Measurements from ENCODE around the gene SUPT3H.

DNA sequence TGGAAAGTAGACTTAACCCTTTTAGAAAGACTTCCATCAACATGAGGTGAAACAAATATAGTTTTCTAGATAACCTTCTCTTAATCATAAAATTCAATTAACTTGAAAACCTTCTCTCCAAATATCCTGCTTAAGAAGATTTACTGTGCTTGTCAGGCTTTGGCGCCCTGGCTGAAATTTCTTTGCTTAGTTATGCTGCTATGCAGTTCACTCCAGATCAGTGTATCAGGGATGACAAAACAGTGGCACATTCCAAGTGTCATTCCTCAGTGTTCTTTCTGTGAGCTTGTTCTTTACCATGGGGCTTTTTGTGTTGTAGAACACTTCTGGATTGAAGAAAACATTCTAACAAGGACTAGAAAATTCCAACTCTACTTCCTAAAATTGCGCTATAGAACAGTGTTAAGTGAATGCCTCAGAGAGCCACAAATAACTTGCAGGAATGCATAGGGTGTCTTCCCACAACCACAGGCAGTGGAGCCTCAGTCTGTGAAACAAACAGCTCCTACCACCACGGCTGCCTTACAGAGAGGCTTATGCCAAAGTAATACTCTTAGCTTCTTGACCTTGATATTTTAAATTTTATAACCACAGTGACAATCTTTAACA lies 546.6 kb downstream of the SUPT3H start:
- TF ChIP-seq, protein P1, sequence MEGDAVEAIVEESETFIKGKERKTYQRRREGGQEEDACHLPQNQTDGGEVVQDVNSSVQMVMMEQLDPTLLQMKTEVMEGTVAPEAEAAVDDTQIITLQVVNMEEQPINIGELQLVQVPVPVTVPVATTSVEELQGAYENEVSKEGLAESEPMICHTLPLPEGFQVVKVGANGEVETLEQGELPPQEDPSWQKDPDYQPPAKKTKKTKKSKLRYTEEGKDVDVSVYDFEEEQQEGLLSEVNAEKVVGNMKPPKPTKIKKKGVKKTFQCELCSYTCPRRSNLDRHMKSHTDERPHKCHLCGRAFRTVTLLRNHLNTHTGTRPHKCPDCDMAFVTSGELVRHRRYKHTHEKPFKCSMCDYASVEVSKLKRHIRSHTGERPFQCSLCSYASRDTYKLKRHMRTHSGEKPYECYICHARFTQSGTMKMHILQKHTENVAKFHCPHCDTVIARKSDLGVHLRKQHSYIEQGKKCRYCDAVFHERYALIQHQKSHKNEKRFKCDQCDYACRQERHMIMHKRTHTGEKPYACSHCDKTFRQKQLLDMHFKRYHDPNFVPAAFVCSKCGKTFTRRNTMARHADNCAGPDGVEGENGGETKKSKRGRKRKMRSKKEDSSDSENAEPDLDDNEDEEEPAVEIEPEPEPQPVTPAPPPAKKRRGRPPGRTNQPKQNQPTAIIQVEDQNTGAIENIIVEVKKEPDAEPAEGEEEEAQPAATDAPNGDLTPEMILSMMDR (IDR thresholded peaks at IDR 0.05) = no peak
- TF ChIP-seq EZH2 (IDR thresholded peaks at IDR 0.05; ENCODE audit: borderline replicate concordance, insufficient read depth, low read depth, low read length, poor library complexity, severe bottlenecking) = no peak

Measured in B cell (primary cell).